BJ (cell line): ENCODE measurements around the gene OR9Q1. TPM values are rescaled to one million over a fixed set of nuclear protein-coding genes. Genes with fewer than 3 reads are reported as not detected.

Experiments
- CTCF ChIA-PET: fragments of 350-600 bp; formaldehyde crosslinking; extraction: SDS; loops from one replicate; lab custom pipeline; 2021; ENCODE audit warnings: antibody characterized with exemption, inconsistent platforms; lab: Yijun Ruan, JAX
- POLR2A ChIA-PET: fragments of 300-600 bp; sonication (Branson Sonifier 250); formaldehyde crosslinking; extraction: SDS; loops from one replicate; lab custom pipeline; 2021; ENCODE audit warnings: antibody characterized with exemption; lab: Charles Lee
- DNase-seq: peaks from one replicate; pipeline ENCODE4 v3.0.0-alpha.2; 2011; ENCODE audit warnings: low read depth
- H3K27me3 ChIP-seq: 2 replicates; pipeline ENCODE4 v1.6.0; 2011; ENCODE audit warnings: low read length; ENCODE audit not compliant: control insufficient read depth, insufficient read depth
- H3K36me3 ChIP-seq: 2 replicates; pipeline ENCODE4 v1.5.1; 2011; ENCODE audit warnings: low read length; ENCODE audit not compliant: control insufficient read depth, insufficient read depth
- H3K4me3 ChIP-seq: 2 replicates; pipeline ENCODE4 v1.5.1; 2011; ENCODE audit warnings: low read depth, mild to moderate bottlenecking, control low read depth, low read length
- polyA plus RNA-seq: library from polyadenylated mRNA; depleted of rRNA; stranded (reverse); fragments of >200 nt; gene quantifications from 2 replicates; pipeline ENCODE4 v1.2.3, GENCODE V29; 2011
- TF ChIP-seq, protein P1 (sequence below): IDR thresholded peaks from 2 replicates; pipeline ENCODE4 v1.5.1; 2011; ENCODE audit warnings: low read depth, mild to moderate bottlenecking, control low read depth, inconsistent platforms, low read length, moderate library complexity; ENCODE audit not compliant: insufficient read depth

The OR9Q1 gene
- polyA plus RNA-seq, 1 experiment, result not detected

DNA sequence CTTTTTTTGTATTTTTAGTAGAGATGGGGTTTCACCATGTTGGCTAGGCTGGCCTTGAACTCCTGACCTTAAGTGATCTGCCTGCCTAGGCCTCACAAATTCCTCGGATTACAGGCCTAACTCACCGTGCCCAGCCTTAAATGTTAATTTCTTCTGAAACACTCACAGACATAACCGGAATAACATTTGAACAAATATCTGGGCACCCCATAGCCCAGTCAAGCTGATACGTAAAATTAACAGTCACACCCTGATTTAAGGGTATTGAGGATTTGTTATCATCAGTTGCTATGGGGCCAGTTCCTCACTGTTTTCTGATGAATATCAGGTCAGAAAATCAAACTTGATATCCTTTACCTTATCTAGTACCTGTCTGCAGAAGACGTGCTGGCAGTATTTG lies 23.0 kb upstream of the OR9Q1 start:
- no peaks in the 10 kb centered on the region for H3K36me3 ChIP-seq

GRCh38 chr11:58003036-58003435 lies 20.6 kb upstream of the OR9Q1 start:
- TF ChIP-seq, protein P1, sequence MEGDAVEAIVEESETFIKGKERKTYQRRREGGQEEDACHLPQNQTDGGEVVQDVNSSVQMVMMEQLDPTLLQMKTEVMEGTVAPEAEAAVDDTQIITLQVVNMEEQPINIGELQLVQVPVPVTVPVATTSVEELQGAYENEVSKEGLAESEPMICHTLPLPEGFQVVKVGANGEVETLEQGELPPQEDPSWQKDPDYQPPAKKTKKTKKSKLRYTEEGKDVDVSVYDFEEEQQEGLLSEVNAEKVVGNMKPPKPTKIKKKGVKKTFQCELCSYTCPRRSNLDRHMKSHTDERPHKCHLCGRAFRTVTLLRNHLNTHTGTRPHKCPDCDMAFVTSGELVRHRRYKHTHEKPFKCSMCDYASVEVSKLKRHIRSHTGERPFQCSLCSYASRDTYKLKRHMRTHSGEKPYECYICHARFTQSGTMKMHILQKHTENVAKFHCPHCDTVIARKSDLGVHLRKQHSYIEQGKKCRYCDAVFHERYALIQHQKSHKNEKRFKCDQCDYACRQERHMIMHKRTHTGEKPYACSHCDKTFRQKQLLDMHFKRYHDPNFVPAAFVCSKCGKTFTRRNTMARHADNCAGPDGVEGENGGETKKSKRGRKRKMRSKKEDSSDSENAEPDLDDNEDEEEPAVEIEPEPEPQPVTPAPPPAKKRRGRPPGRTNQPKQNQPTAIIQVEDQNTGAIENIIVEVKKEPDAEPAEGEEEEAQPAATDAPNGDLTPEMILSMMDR, result no peak
- ChIA-PET CTCF (no interaction called here), POLR2A (no interaction called here)
- H3K27me3 ChIP-seq, result no peaks in the 10 kb centered on the region
- no peak overlapping the region for H3K4me3 ChIP-seq
- DNase-seq, result no peak
- no peaks in the 10 kb centered on the region for H3K36me3 ChIP-seq

More for the DNA sequence above, 23.0 kb upstream of the OR9Q1 start:
- POLR2A ChIA-PET, result no interaction called here
- TF ChIP-seq, protein P1, result no peak
- Histone ChIP-seq H3K27me3 (no peaks in the 10 kb centered on the region), H3K4me3 (no peak overlapping the region)
- no peak for DNase-seq
- CTCF ChIA-PET, result no interaction called here

- Histone ChIP-seq H3K36me3 (no peaks in the 10 kb centered on the region), H3K27me3 (no peaks in the 10 kb centered on the region), H3K4me3 (no peak overlapping the region)
- TF ChIP-seq, protein P1, result no peak
- ChIA-PET POLR2A (no interaction called here), CTCF (no interaction called here)
- DNase-seq, result no peak
Measured at GRCh38 chr11:58003591-58003990, 20.1 kb upstream of the OR9Q1 start.

DNA sequence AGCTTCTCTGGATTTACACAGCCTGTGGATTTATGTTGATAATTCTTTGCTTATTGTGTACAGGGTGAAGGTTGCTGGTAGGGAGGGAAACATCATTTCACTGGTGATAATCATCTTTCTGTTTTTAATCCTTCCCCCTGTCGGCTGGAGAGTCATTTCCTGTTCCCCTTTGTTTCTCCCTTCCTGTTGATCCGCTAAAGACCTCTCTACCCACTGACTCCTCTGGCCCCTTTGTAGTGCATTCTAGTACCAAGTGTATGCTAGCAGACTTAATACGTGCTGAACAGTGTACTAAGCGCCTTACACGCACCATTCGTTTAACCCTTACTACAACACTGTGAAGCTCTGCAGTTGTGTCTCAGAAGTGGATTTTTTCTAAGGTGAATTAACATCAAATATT lies 19.0 kb upstream of the OR9Q1 start:
- Histone ChIP-seq H3K4me3 (no peak overlapping the region), H3K27me3 (no peaks in the 10 kb centered on the region), H3K36me3 (no peaks in the 10 kb centered on the region)
- TF ChIP-seq, protein P1, result no peak
- ChIA-PET CTCF (no interaction called here), POLR2A (no interaction called here)
- no peak for DNase-seq

DNA sequence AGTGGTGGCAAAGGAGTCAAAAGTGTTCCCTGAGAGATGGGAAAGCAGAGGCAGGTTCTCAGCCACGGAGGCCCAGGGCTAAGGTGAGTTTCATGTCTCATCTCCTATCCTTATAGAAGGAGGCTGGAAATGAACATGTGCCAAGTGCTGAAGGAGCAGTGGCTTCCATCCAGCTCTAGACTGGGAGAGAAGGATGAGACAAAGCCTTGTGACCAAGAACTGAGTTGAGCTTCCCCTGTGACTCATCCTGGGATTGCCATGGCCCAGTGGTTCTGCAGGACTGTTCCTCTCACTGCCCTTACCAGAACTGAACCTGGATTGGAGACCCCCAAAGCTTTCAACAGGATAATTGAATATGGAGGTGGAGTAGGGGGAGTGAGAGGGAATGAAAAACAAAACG lies 16.7 kb upstream of the OR9Q1 start:
- no peak for DNase-seq
- ChIA-PET POLR2A (no interaction called here), CTCF (no interaction called here)
- Histone ChIP-seq H3K27me3 (no peaks in the 10 kb centered on the region), H3K36me3 (no peaks in the 10 kb centered on the region), H3K4me3 (no peak overlapping the region)
- TF ChIP-seq, protein P1, result no peak
